GM12872 (cell line): ENCODE results near the gene GPR149.

Experiments
- TF ChIP-seq, protein P1 (sequence below): IDR thresholded peaks from 3 replicates; pipeline ENCODE4 v1.5.1; 2011; ENCODE audit warnings: low read depth, mild to moderate bottlenecking, low read length, moderate library complexity; ENCODE audit not compliant: insufficient read depth

Gene GPR149, protein sequence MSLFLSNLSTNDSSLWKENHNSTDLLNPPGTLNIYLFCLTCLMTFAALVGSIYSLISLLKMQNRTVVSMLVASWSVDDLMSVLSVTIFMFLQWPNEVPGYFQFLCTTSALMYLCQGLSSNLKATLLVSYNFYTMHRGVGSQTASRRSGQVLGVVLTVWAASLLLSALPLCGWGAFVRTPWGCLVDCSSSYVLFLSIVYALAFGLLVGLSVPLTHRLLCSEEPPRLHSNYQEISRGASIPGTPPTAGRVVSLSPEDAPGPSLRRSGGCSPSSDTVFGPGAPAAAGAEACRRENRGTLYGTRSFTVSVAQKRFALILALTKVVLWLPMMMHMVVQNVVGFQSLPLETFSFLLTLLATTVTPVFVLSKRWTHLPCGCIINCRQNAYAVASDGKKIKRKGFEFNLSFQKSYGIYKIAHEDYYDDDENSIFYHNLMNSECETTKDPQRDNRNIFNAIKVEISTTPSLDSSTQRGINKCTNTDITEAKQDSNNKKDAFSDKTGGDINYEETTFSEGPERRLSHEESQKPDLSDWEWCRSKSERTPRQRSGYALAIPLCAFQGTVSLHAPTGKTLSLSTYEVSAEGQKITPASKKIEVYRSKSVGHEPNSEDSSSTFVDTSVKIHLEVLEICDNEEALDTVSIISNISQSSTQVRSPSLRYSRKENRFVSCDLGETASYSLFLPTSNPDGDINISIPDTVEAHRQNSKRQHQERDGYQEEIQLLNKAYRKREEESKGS

DNA sequence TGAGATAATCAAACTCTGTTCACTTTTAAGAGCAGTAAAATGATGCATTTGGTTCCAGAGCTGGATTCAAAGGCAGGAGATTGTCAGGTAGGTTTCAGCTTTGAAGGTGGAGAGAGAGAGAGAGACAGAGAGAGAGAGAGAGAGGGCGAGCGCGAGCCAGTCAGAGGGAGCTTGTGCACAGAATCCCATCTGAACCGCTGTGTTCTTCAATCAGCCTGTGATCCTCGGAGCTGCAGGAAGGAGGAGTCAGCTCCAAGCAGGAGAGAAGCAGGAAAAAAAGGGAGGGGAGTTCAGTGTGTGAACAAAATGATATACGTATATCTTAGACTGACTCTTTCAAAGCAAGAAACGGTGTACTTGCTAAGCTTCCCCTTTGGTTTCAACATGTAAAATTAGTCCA lies at the start of gene GPR149:
Gene GPR149 (minus strand): TSS at position 177 of the 400 bp plus-strand sequence. CDS start 575 bp downstream, outside the sequence.
- TF ChIP-seq, protein P1, sequence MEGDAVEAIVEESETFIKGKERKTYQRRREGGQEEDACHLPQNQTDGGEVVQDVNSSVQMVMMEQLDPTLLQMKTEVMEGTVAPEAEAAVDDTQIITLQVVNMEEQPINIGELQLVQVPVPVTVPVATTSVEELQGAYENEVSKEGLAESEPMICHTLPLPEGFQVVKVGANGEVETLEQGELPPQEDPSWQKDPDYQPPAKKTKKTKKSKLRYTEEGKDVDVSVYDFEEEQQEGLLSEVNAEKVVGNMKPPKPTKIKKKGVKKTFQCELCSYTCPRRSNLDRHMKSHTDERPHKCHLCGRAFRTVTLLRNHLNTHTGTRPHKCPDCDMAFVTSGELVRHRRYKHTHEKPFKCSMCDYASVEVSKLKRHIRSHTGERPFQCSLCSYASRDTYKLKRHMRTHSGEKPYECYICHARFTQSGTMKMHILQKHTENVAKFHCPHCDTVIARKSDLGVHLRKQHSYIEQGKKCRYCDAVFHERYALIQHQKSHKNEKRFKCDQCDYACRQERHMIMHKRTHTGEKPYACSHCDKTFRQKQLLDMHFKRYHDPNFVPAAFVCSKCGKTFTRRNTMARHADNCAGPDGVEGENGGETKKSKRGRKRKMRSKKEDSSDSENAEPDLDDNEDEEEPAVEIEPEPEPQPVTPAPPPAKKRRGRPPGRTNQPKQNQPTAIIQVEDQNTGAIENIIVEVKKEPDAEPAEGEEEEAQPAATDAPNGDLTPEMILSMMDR = no peak

DNA sequence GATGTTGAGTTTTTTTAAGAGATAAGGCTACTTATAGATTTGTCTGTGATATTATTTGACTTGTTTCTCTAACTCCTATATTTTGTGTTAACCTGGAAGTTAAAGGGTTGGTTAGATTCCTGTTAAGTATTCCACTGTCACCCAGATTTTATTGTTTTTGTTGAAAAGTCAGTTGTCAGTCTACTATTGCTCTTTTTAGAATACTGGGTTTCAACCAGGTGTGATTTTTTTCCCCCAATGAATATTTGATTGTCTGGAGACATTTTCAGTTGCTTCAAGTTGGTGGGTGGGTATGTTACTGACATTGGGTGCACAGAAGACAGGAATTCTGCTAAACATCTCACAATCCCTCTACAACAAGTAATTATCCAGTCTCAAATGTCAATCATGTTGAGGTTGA lies 43.8 kb upstream of the GPR149 start:
- TF ChIP-seq, protein P1 = no peak

DNA sequence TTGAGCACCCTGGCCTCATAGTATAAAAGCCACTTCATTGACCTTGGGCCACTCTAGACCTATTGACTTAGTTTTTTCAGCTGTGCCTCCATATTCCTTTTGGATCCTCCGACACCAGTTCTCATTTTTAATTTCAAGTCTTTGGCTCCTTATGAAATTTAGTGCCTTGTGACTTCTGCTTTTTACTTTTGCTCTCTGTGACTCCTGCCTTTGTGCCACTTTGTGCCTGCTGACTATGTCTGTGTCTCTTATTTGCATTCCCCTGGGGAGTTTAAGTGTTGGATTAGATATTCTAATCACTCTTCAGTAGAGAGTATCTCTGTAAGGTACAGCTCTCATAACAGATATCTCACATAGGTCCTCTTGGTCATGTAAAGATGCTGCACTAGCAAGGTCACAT lies 39.6 kb upstream of the GPR149 start:
- TF ChIP-seq, protein P1 = no peak

DNA sequence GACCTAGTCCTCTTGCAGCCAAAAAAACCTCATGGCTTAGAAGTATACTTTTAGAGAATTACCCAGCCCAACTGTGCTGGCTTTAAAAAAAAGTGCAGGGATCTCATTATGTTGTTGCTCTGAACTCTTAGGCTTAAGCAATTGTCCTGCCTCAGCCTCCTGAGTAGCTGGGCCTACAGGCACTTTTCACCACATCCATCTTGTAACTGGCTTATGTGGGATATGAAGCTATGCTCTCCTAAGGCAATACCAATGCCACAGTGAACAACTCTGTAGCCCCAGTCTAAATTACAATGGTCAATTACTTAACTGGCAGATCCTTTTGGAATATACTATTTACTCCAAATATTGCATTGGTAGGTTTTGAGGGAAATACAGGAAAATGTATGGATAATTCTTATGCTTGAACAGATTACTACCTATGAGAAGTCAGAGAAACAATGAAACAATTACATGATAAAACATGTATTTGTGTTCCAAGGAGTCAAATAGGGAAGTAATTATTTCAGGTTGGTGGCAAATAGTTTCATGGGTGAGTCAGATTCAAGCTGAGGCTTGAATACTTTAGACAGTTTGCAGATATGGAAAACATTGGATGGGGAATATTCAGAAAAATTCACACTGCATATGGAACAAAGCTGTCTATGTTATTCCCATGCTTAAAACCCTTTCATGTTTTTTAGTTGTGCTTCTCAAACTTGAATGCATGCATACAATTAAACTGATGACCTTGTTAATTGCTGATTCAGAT lies 34.6 kb upstream of the GPR149 start:
- TF ChIP-seq, protein P1 = no peak

DNA sequence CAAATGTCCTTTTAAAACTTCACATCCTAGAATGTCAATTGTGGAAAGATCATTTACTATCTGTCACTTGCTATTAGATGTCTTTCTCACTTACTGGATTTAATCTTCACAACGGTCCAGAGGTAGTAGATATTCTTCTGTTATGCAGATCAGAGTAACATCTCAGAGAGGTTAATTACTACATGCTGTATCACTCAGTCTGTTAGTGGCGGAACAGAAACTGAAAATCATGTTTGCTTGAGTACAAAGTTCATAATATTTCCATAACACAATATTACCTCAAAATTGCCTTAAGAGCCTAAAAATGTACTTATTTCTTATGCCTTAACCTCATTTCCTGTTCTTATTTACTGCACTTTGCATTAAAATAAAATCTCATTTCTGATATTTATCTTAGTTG lies 28.6 kb upstream of the GPR149 start:
- TF ChIP-seq, protein P1 = no peak

DNA sequence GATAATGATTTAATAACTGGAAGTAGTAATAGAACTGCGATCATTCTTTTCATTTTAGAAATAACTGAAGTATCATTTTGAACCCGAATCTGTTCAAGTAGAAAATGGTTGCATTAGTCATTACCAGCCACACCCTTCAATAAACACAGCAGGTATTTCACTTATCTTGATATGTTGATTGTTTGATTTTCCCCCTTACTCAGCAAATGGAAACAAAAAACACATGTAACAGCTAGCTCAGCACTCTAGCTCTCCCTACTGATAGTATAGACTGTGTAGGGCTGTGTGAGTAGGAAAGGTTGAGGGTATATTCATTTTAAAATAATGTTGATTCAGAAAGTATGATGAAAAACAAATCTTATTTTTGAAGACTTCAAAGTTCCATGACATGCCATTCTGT lies 1.1 kb upstream of the GPR149 start:
- TF ChIP-seq, protein P1 = no peak
